ENCODE data around the gene ZSWIM5.
"Not testable (repeated sequence)": the region's sequence is repeated elsewhere in the genome, so short reads cannot be mapped to it uniquely, and the experiment has no call there.

ZSWIM5 gene

DNA sequence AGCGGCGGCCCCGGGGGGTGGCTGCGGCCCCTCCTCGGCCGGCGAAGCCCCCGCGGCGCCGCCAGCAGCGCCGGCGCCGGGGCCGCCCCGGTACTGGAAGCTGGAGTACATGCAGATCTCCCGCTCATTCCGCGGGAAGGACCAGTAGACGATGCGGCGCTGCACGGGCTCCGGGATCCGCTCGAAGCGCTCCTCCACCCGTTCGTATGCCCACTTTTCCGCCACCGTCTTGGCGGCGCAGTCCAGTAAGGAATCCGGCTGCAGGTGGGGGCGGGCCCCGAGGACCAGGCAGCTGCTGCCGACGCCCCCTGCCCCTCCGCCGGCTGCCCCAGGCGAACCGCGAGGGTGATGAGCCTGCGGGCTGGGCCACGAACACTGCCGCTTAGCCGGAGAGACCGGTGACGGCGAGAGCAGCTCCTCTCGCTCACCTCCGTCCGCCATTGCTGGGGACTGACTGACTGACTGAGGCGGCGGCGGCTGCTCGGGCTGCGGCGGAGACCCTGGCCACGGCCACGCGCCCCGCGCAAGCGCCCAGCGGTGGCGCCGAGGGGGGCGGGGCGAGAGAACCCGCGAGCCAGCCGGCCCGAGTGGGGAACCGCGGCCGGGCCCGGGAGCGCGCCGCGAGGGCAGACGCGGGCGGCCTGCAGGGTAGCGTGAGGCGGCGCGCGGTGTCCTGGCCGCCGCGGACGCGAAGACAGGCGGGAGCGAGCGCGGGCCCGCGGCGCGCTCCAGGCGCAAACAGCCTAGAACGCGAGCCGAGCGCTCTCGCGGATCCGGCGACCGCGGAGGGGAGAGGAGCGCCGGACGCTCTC lies at the start of gene ZSWIM5:
TSS of gene ZSWIM5 (minus strand) at position 696 of the 812 bp plus-strand sequence. CDS start at position 441, 255 bp downstream.
- DNase-seq, result peak; percentile 63

DNA sequence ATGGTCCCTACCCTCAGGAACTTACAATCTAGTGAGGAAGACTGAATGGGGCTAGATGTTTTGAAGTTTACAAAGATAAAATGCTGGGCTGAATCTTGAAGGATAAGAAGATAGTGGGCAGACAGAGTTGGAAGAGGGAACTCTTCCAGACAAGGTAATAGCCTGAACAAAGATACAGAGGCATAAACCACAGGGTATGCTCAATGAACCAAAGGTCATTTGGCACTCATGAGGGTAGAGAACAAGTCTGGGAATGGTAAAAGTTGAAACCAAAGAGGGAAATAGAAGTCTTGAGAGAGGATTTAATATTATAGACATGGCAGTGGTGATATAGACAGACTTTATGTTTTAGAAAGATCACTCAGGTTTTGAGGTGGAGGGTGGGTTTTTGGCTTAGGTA lies 48.1 kb upstream of the ZSWIM5 start:
- DNase-seq, result no peak

DNA sequence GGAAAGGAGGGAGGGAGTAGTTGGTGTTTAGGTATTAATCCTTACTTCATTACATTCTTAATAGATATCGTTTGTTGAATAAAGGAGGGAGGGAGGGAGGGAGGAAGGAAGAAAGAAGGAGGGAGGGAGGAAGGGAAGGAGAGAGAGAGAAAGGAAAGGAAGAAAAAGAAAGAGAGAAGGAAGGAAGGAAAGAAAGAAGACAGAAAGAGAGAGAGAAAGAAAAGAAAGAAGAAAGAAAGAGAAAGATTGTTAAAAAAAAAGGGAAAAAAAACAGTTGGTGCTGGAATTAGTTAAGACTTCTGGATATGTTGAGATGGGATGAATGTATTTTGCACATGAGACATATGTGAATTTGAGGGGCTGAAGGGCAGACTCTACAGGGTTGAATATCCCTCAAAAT lies 44.1 kb upstream of the ZSWIM5 start:
- no peak for DNase-seq

GRCh38 chr1:45248004-45248403 lies 41.6 kb upstream of the ZSWIM5 start:
- not testable (repeated sequence) for DNase-seq

DNA sequence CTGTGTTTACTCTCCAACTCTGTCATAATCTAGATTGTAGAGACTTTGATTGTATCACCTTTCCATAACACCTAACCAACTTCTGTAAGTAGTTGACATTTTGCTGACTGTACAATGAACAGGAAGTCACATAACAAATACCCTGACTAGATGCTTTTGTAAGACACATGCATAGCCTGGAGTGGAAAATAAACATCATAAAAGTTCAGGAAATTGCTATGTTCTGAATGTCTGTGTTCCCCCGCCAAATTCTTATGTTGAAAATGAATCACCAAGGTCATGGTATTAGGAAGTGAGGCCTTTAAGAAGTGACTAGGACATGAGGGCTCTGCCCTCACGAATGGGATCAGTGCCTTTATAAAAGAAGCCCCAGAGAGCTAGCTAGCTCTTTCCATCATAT lies 40.4 kb upstream of the ZSWIM5 start:
- no peak for DNase-seq

DNA sequence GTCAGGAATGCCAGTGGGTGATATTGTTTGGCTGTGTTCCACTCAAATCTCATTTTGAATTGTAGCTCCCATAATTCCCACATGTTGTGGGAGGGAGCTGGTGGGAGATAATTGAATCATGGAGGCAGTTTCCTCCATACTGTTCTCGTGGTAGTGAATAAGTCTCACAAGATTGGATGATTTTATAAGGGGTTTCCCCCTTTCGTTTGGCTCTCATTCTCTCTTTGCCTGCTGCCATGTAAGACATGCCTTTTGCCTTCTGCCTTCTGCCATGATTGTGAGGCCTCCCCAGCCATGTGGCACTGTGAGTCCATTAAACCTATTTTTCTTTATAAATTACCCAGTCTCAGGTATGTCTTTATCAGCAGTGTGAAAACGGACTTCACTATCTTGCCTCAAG lies 40.0 kb upstream of the ZSWIM5 start:
- not testable (repeated sequence) for DNase-seq

- DNase-seq, result no peak
These were observed 38.3 kb upstream of the ZSWIM5 start for GRCh38 chr1:45244660-45245059.

DNA sequence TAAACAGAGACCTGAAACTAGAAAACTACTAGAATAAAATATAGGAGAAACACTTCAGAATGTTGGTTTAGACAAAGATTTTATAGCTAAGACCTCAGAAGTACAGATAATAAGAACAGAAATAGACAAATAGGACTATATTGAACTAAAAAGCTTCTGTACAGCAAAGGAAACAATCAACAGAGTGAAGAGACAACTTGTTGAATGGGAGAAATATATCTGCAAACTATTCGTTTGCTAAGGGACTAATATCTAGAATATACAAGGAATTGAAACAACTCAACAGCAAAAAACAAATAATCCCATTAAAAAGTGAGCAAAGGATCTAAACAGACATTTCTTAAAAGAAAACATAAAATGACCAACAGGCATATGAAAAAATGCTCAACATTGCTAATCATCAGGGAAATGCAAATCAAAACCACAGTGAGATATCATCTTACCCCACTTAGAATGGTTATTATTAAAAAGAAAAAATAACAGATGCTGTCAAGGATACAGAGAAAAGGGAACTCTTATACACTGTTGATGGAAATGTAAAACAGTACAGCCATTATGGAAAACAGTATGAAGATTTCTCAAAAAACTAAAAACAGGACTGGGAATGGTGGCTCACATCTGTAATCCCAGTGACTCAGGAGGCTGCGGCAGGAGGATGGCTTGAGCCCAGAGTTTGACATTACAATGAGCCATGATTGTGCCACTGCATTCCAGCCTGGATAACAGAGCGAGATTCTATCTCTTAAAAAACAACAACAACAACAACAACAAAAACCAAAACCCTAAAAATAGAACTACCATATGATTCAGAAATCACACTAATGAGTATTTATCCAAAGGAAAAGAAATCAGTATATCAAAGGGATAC lies 37.3 kb upstream of the ZSWIM5 start:
- DNase-seq, result no peak

- no peak for DNase-seq
These were observed 32.4 kb upstream of the ZSWIM5 start for GRCh38 chr1:45238846-45239245.

- DNase-seq, result no peak
These were observed 29.7 kb upstream of the ZSWIM5 start for GRCh38 chr1:45236136-45236535.

DNA sequence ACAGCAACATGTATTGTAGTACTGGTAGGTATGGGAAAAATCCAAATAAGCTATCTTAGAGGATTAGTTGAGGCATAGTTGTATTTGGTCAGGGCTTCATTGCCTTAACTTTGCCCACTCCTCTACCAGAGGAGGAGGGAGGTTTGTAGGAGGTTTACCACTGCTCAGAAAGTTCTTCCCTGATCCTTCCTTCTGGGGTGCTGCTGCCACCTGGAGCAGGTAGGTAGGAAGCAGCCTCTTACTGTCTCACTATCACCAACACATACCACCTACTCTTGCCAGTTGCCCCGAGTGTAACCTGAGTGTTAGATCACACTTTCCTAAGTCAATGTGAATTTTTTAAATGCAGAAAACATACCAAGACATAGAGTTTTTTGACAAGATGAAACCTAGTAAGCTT lies 24.1 kb upstream of the ZSWIM5 start:
- DNase-seq, result no peak

DNA sequence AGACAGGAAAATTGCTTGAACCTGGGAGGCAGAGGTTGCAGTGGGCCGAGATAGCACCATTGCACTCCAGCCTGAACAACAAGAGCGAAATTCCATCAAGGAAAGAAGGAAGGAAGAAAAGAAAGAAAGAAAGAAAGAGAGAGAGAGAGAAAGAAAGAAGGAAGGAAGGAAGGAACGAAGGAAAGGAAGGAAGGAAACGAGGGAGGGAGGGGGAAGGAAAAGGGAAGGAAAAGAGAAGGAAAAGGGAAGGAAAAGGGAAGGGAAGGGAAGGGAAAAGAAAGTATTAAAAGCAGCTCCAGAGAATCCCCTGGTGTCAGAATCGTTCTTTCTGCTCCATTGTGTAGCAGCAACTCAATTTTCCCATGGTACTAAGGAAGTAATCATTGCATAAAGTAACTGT lies 19.2 kb upstream of the ZSWIM5 start:
- no peak for DNase-seq

- not testable (repeated sequence) for DNase-seq
These were observed 17.3 kb upstream of the ZSWIM5 start for GRCh38 chr1:45223710-45224109.

- DNase-seq, result no peak
These were observed 15.3 kb upstream of the ZSWIM5 start for GRCh38 chr1:45221716-45222115.

GRCh38 chr1:45216861-45217260 lies 10.5 kb upstream of the ZSWIM5 start:
- DNase-seq, result no peak

- no peak for DNase-seq
These were observed 9.8 kb upstream of the ZSWIM5 start for GRCh38 chr1:45216200-45216541.

- no peak for DNase-seq
These were observed 9.2 kb upstream of the ZSWIM5 start for GRCh38 chr1:45215485-45216199.

DNA sequence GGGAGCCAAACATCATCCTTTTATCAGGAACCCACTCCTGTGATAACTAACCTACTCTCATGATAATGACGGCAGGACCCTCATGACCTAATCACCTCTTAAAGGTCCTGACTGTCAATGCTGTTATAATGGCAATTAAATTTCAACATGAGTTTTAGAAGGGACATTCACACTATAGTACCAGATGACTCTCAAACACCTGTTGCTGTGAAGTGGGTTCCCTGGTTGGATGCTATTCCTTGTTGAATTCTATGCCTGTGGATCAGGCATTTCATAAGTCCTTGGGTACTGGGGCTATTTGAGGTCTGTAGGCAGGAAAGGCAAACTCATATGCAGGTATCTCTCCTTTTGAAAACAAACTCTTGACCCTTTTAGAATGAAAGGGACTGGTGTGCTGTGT lies 7.5 kb upstream of the ZSWIM5 start:
- no peak for DNase-seq

DNA sequence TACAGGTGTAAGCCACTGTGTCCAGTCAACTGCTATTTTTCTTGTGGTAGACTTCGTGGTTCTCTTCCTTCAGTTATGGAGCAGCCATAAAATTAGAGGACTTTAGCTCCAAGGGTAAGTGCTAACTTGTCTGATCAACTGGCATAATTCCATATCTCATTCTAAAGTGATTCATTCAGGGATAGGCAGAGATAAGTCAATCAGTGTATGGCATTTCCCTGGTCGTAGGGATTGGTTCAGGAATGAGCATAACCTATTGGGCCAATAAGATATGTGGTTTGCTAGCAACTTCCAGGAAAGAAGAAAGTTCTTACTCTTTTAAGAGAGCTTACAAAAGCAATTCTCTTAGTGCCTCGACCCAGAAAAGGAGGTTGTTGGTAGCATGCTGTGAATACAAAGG lies 4.7 kb upstream of the ZSWIM5 start:
- DNase-seq, result no peak

- DNase-seq, result no peak
These were observed 611 bp upstream of the ZSWIM5 start for GRCh38 chr1:45206808-45207623.

DNA sequence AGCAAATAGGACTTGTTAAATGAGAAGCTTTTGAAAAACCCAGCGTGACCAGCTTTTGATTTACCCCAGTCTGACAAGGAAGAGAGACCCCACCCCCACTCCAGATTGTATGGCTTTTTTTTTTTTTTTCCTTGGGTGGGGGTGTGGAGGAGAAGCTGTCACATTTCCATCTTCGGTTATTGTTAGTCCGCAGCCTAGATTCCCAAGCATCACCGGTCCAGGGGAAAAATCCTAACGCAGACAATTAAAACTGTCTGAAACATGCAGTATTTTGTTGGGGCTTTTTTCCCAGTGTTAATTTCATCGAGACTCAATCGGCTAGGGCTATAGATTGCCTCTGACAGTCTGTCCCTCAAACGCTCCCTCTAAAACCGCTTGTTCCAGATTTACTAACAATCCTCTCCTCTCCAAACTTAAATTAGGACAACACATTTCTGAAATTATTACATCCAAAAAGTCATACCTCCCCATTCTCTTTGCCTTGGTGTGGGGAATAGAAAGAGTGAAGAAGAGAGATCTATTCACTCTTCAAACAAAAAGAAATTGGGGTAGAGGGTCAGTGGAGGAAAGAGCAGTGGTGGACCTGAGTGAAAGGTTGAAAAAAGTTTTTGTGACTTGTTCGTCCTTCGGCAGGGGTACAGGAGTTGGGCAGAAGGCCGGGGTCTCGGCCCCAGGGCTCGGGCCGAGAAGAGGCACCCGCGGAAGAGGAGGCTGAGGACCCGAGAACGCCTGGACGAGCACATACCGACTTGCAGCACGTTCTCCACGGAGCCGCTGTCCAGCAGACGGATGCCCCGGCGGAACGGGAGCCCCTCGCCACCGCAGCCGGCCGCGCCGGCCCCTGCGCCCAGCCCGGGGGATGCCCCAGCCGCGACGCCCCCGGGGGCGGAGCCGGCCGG lies 1.1 kb downstream of the ZSWIM5 start:
- DNase-seq, result peak; percentile 36
